Smooth muscle cell of bladder (primary cell): Measurements from ENCODE around the gene SLC39A5. TPM values are rescaled to one million over a fixed set of nuclear protein-coding genes. Genes with fewer than 3 reads are reported as not detected.

ENCODE experiments used
- total RNA-seq: library from RNA; depleted of rRNA; stranded (reverse); fragments of >200 nt; gene quantifications from 2 replicates; pipeline ENCODE4 v1.2.3, GENCODE V29; 2014

The SLC39A5 gene
- under 0.01 TPM in 2 replicates for total RNA-seq

GRCh38 chr12:56229916-56230431 lies at the start of gene SLC39A5:
Gene SLC39A5, plus strand, starts transcription at chr12:56230051. Its CDS starts 1,224 bp downstream, at chr12:56231275.

DNA sequence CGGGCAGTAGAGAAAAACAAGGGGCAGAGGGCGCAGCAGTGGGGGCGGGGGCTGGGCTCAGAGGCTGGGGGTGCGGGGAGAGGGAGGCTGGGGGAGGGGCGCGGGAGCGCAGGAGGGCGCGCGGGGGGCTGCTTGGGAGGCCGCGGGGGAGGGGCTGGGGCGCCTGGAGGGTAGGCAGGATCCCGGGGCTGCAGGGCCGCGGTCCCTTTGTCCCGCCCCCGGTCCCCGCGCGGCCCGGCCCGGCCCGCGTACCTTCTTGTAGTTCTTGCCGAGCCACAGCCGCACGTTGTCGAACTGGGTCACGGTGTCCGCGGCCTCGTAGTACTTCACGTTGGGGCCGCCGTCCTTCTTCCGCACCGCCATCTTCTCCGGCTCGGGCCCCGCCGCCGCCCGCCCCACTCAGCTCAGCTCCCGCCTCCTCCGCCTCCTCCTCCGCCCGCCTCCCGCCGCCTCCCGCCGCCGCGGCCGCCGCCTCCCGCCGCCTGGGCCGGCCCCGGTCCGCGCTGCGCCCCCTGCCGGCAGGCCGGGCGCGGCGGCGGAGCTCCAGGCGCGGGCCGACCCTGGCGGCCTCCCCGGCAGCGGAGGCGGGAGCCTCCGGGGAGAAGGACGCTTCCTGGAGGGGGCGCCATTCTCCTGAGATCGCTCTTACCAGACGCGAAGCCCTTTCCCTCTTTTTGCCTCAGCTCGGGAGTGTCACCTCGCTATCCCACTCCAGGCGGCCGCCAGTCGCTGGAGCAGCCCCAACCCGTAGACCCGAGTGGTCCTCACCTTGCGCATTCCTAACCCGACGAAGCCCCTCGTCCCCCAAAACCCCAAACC lies 40.5 kb upstream of the SLC39A5 start, which contains the start of gene SMARCC2:
Gene SMARCC2 (minus strand): TSS at position 385 of the 819 bp plus-strand sequence. CDS start 22 bp downstream, at position 363.

GRCh38 chr12:56221757-56222530 lies 7.9 kb upstream of the SLC39A5 start, which contains the start of gene RNF41:
Gene RNF41, minus strand, starts transcription at chr12:56221922. Its CDS starts 7,875 bp downstream, at chr12:56214047.

DNA sequence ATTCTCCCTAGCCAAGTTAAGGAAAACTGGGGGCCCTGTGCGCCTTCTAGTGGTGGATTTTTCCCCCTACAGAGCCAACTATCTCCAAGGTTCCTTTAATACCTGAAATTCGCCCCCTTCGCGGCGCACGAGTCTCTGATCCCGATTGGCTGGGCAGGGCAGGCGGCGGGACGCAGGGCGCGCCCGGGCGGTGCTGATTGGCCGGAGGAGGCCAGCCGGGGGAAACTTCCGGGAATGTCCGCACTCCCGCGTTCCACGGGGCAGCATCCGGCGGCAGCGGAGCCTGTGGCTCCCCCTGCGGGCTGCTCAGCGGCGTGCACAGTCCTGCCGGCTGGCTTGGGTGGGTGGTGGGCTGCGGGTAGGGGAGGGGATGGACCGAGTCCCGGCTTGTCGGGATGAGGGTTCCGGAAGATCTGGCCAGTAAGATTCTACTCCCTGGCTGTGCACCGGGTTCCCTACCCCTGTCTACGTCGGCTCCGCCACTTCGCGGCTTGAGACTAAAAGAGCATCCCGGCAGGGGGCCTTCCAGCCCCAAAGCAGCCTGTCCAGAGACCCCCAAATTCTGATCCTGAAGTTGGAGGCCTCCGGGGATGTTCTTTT lies 5.6 kb upstream of the SLC39A5 start, which contains the start of gene NABP2:
Gene NABP2 (plus strand): TSS at position 241 of the 600 bp plus-strand sequence. CDS start 515 bp downstream, outside the sequence.

GRCh38 chr12:56258068-56258819 lies 28.4 kb downstream of the SLC39A5 start, which contains the start of gene ANKRD52:
Gene ANKRD52, minus strand, starts transcription at chr12:56258384. Its CDS starts 115 bp downstream, at chr12:56258269.

GRCh38 chr12:56266693-56267442 lies 37.0 kb downstream of the SLC39A5 start, which contains the start of gene COQ10A:
Gene COQ10A, plus strand, starts transcription at chr12:56266942. Its CDS starts 177 bp downstream, at chr12:56267119.

Other genes starting within 250 kb of the SLC39A5 start
- 8.7 and 9.2 TPM in 2 replicates for gene SUOX, start 232.8 kb upstream of the SLC39A5 start, total RNA-seq
- gene IKZF4, start 209.0 kb upstream of the SLC39A5 start, total RNA-seq = 0.57 and 1.5 TPM in 2 replicates
- 52.3 and 82.2 TPM in 2 replicates for gene RPS26, start 188.1 kb upstream of the SLC39A5 start, total RNA-seq
- 0.28 TPM in 2 replicates for gene ERBB3, start 149.9 kb upstream of the SLC39A5 start, total RNA-seq
- 86.5 and 93.8 TPM in 2 replicates for gene PA2G4, start 125.5 kb upstream of the SLC39A5 start, total RNA-seq
- gene RPL41, start 113.4 kb upstream of the SLC39A5 start, total RNA-seq = 4,326 and 4,609 TPM in 2 replicates
- gene ZC3H10, start 111.8 kb upstream of the SLC39A5 start, total RNA-seq = 5.7 and 6.6 TPM in 2 replicates
- 163 and 185 TPM in 2 replicates for gene ESYT1, start 101.8 kb upstream of the SLC39A5 start, total RNA-seq
- gene MYL6B, start 77.5 kb upstream of the SLC39A5 start, total RNA-seq = 94.5 and 122 TPM in 2 replicates
- 2,455 and 2,914 TPM in 2 replicates for gene MYL6, start 71.7 kb upstream of the SLC39A5 start, total RNA-seq
- 40.0 and 47.7 TPM in 2 replicates for gene SMARCC2, start 40.6 kb upstream of the SLC39A5 start, total RNA-seq
- 165 and 169 TPM in 2 replicates for gene RNF41, start 8.1 kb upstream of the SLC39A5 start, total RNA-seq
- 21.9 and 22.6 TPM in 2 replicates for gene NABP2, start 5.7 kb upstream of the SLC39A5 start, total RNA-seq
- 9.7 and 12.2 TPM in 2 replicates for gene ANKRD52, start 28.3 kb downstream of the SLC39A5 start, total RNA-seq
- gene COQ10A, start 36.9 kb downstream of the SLC39A5 start, total RNA-seq = 6.4 and 8.0 TPM in 2 replicates
- 52.1 and 61.7 TPM in 2 replicates for gene CS, start 70.3 kb downstream of the SLC39A5 start, total RNA-seq
- 85.5 and 104 TPM in 2 replicates for gene CNPY2, start 85.9 kb downstream of the SLC39A5 start, total RNA-seq
- 17.8 and 24.4 TPM in 2 replicates for gene PAN2, start 103.9 kb downstream of the SLC39A5 start, total RNA-seq
- gene IL23A, start 108.8 kb downstream of the SLC39A5 start, total RNA-seq = not detected in 2 replicates
- gene STAT2, start 130.1 kb downstream of the SLC39A5 start, total RNA-seq = 289 and 326 TPM in 2 replicates
- gene APOF, start 132.8 kb downstream of the SLC39A5 start, total RNA-seq = not detected in 2 replicates
- gene TIMELESS, start 219.4 kb downstream of the SLC39A5 start, total RNA-seq = 2.1 and 3.6 TPM in 2 replicates
- not detected in 2 replicates for gene MIP, start 224.6 kb downstream of the SLC39A5 start, total RNA-seq
- 1.00 and 1.2 TPM in 2 replicates for gene SPRYD4, start 238.5 kb downstream of the SLC39A5 start, total RNA-seq